ENCODE results near the gene HOXA3.

DNA sequence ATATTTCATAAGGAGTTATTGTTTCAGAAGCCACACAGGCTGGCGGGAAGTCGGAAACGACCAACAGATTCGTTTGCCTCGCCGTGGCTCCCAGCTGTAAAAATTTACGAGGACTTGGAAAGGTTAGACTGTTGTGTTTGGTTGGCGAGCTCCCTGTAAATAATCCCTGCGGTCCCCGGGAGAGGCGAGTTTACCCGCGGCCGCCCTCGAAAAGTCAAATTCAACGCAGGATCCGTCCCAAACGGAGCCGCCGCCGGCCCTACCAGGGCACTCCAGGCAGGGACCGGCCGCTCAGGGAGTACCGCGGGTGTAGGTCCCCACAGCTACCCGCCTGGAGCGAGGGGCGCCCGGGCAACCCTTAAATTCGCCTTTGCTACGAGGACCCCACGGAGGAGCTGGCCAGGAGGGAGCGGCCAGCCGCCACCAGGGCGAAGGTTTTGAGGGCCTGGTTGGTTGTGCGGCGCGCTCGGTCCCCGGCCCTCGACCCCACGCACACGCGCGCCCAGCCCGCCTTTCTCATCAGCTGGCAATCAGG, 13.7 kb upstream of the HOXA3 start:
- TF ChIP-seq POLR2A (IDR thresholded peaks at IDR 0.05) = no peak
- no peak for TF ChIP-seq CTCF (IDR thresholded peaks at IDR 0.05)

Data from lower leg skin (tissue), 3 donors.